Parathyroid adenoma (tissue), 2 donors: ENCODE data around the gene WRAP73.

ENCODE experiments used
- H2AFZ ChIP-seq: fragments of 300-600 bp; sonication (generic); one replicate; pipeline ENCODE4 v1.7.0; 2017; ENCODE audit warnings: antibody characterized with exemption, mild to moderate bottlenecking
- H3K27ac ChIP-seq: fragments of 300-600 bp; sonication (generic); one replicate; pipeline ENCODE4 v1.7.0; 2017
- H3K27me3 ChIP-seq: fragments of 300-600 bp; sonication (generic); one replicate; pipeline ENCODE4 v1.7.0; 2017; ENCODE audit warnings: low read length; ENCODE audit not compliant: control insufficient read depth, insufficient read depth
- H3K36me3 ChIP-seq: fragments of 300-600 bp; sonication (generic); one replicate; pipeline ENCODE4 v1.7.0; 2017; ENCODE audit warnings: low read length; ENCODE audit not compliant: control insufficient read depth, insufficient read depth
- H3K4me1 ChIP-seq: fragments of 300-600 bp; sonication (generic); one replicate; pipeline ENCODE4 v1.7.0; 2017; ENCODE audit warnings: control low read depth
- H3K4me2 ChIP-seq: fragments of 300-600 bp; sonication (generic); one replicate; pipeline ENCODE4 v1.7.0; 2017; ENCODE audit warnings: low read length
- H3K4me3 ChIP-seq: fragments of 300-600 bp; sonication (generic); one replicate; pipeline ENCODE4 v1.7.0; 2017; ENCODE audit warnings: low read depth, low read length
- H3K79me2 ChIP-seq: fragments of 300-600 bp; sonication (generic); one replicate; pipeline ENCODE4 v1.7.0; 2017; ENCODE audit warnings: control low read depth
- H3K9ac ChIP-seq: fragments of 300-600 bp; sonication (generic); one replicate; pipeline ENCODE4 v1.7.0; 2017; ENCODE audit warnings: mild to moderate bottlenecking
- H3K9me3 ChIP-seq: fragments of 300-600 bp; sonication (generic); one replicate; pipeline ENCODE4 v1.7.0; 2017; ENCODE audit warnings: low read length; ENCODE audit not compliant: control insufficient read depth
- CTCF ChIP-seq: fragments of 300-600 bp; sonication (generic); IDR thresholded peaks from one replicate; pipeline ENCODE4 v1.7.0; 2017; ENCODE audit warnings: antibody characterized with exemption, mild to moderate bottlenecking
- donor health status: primary hyperparathyroidism.

The WRAP73 gene

GRCh38 chr1:3672231-3672970 is 22.5 kb upstream of the WRAP73 start:
- TF ChIP-seq CTCF, result no peak
- peaks cover 3% of the 10 kb centered on the region for H3K4me1 ChIP-seq
- no peak overlapping the region for H3K4me3 ChIP-seq
- H3K4me2 ChIP-seq, result no peak overlapping the region
- H3K27ac ChIP-seq, result no peak overlapping the region
- H2AFZ ChIP-seq, result no peak overlapping the region
- no peak overlapping the region for H3K9ac ChIP-seq
- H3K9me3 ChIP-seq, result no peaks in the 10 kb centered on the region
- H3K36me3 ChIP-seq, result no peaks in the 10 kb centered on the region
- no peaks in the 10 kb centered on the region for H3K79me2 ChIP-seq
- no peaks in the 10 kb centered on the region for H3K27me3 ChIP-seq

- TF ChIP-seq CTCF, result no peak
- Histone ChIP-seq H3K9me3 (no peaks in the 10 kb centered on the region), H3K79me2 (no peaks in the 10 kb centered on the region), H3K4me1 (peaks cover 3% of the 10 kb centered on the region), H3K9ac (no peak overlapping the region), H3K4me3 (no peak overlapping the region), H3K36me3 (no peaks in the 10 kb centered on the region), H2AFZ (no peak overlapping the region), H3K27ac (no peak overlapping the region), H3K27me3 (no peaks in the 10 kb centered on the region), H3K4me2 (no peak overlapping the region)
Measured at GRCh38 chr1:3671371-3672180, 21.7 kb upstream of the WRAP73 start.

GRCh38 chr1:3670823-3671265 is 20.9 kb upstream of the WRAP73 start:
- Histone ChIP-seq H3K36me3 (no peaks in the 10 kb centered on the region), H3K9me3 (no peaks in the 10 kb centered on the region), H3K79me2 (no peaks in the 10 kb centered on the region), H3K4me3 (no peak overlapping the region), H3K4me2 (no peak overlapping the region), H3K4me1 (peaks cover 3% of the 10 kb centered on the region), H3K27ac (no peak overlapping the region), H2AFZ (no peak overlapping the region), H3K9ac (no peak overlapping the region), H3K27me3 (no peaks in the 10 kb centered on the region)
- TF ChIP-seq CTCF, result no peak

- Histone ChIP-seq H3K79me2 (no peaks in the 10 kb centered on the region), H3K36me3 (no peaks in the 10 kb centered on the region), H3K27ac (no peak overlapping the region), H3K4me3 (no peak overlapping the region), H3K4me2 (no peak overlapping the region), H2AFZ (no peak overlapping the region), H3K9me3 (no peaks in the 10 kb centered on the region), H3K4me1 (peaks cover 3% of the 10 kb centered on the region), H3K9ac (no peak overlapping the region), H3K27me3 (no peaks in the 10 kb centered on the region)
- TF ChIP-seq CTCF, result no peak
Measured at GRCh38 chr1:3669971-3670431, 20.1 kb upstream of the WRAP73 start.
